GM19467 (cell line): ENCODE data around the gene SH3RF3.

Experiments used
- ATAC-seq: cut with Tn5 transposase; IDR thresholded peaks from one replicate; pipeline ENCODE4 v1.9.1; 2021; ENCODE audit warnings: mild to moderate bottlenecking, moderate library complexity; ENCODE audit not compliant: unreplicated experiment

The SH3RF3 gene

GRCh38 chr2:109439390-109439786 lies 310.4 kb downstream of the SH3RF3 start:
- no peak for ATAC-seq

- no peak for ATAC-seq
Measured at GRCh38 chr2:109439986-109440385, 311.0 kb downstream of the SH3RF3 start.

- no peak for ATAC-seq
Measured at GRCh38 chr2:109440499-109441156, 311.6 kb downstream of the SH3RF3 start.

DNA sequence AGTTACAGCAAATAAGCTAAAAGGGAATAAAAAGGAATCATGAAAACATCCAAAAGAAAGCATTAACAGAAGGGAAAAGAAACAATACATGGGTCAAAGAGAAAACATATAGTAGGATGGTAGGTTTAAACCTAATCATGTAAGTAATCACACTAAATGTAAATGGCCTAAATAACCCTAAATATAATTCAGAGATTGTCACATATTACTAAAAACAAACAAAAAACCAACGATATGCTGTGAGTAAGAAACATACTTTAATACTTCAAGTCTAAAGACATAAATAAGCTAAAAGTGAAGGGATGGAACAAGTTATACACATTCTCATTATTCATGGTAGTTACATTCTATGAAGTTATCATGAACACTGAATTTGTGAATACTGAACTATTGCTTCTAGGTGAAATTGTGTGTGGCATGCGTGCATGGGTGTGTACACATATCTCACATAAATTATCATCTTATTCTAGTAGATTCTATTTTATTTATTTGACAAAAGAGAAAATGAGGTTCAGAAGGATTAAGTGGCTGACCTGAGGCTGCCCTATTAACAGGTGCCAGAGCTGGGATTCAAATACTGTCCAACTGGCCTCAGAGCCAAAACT lies 313.8 kb downstream of the SH3RF3 start:
- no peak for ATAC-seq

DNA sequence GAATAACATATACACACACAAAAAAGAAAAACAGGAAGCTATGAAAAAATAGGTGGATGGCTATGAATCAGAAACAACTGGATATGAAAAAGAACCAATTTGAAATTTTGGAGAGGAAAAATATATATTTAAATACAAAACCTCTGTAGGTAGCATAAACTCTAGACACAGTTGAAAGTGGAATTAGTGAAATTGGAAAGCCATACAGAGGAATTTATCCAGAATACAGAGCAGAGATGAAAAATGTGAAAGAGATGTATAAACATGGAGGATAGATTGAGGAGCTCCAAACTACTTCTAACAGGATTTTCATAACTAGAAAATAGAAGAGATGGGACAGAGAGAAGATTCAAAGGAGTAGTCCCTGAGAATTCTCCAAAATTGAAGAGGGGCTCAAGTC lies 315.9 kb downstream of the SH3RF3 start:
- ATAC-seq, result no peak

GRCh38 chr2:109446278-109447131 lies 317.5 kb downstream of the SH3RF3 start:
- no peak for ATAC-seq

GRCh38 chr2:109447251-109447661 lies 318.3 kb downstream of the SH3RF3 start:
- ATAC-seq, result no peak

DNA sequence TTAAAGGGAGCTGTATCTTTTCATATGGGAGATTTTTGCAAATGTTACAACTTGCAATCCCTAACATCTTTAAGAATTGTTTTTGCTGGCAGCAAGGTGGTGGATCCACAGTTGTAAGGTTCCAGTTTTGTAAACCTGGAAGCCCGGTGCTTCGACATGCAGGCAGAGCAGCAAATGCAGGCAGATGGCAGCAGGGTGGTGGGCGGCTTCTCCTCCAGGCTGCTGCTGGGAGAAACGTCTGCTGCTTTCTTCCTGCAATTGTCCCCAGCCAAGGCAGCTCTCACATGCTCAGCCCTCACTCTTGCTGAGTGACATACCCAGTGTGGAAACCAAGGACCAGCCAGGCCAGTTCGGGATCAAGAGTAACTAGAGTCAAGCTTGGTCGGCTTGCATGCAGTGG lies 318.8 kb downstream of the SH3RF3 start:
- ATAC-seq, result no peak

- ATAC-seq, result no peak
Measured at GRCh38 chr2:109448207-109448606, 319.2 kb downstream of the SH3RF3 start.

DNA sequence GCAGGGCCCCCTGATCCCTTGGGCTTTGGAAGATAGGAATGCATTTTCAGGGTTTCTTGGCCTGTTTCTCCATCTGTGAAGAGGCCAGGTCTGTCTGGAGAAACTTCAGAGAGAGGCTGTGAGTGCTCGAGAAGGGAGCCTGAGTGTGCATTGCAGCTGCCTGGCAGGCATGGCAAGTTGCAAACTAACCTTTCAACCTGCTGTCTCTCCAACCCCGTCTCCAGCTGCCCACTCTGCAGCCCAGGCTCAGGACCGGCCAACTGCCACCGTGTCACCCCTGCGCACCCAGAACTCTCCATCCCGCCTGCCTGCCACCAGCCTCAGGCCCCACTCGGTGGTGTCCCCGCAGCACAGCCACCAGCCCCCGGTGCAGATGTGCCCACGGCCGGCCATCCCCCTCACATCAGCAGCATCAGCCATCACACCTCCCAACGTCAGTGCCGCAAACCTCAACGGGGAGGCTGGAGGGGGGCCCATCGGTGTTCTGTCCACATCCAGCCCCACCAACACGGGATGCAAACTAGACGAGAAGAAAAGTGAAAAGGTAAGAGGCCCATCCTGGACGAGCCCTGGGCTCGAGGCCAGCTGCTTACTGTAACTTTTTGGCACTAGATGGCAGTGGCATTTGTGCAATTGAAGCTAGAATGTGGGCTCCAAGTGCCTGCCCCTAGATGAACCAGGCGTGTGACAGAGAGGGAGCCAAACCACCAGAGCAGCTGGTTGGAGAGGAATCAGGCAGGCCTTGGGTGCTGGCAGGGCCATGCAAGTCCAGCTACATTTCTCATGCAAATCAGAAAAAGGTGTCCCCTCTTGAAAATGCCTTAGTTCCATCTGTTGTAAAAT lies 320.2 kb downstream of the SH3RF3 start:
- no peak for ATAC-seq

- no peak for ATAC-seq
Measured at GRCh38 chr2:109450574-109451273, 321.7 kb downstream of the SH3RF3 start.

GRCh38 chr2:109451671-109452070 lies 322.7 kb downstream of the SH3RF3 start:
- ATAC-seq, result no peak

GRCh38 chr2:109452318-109453305 lies 323.6 kb downstream of the SH3RF3 start:
- ATAC-seq, result no peak

DNA sequence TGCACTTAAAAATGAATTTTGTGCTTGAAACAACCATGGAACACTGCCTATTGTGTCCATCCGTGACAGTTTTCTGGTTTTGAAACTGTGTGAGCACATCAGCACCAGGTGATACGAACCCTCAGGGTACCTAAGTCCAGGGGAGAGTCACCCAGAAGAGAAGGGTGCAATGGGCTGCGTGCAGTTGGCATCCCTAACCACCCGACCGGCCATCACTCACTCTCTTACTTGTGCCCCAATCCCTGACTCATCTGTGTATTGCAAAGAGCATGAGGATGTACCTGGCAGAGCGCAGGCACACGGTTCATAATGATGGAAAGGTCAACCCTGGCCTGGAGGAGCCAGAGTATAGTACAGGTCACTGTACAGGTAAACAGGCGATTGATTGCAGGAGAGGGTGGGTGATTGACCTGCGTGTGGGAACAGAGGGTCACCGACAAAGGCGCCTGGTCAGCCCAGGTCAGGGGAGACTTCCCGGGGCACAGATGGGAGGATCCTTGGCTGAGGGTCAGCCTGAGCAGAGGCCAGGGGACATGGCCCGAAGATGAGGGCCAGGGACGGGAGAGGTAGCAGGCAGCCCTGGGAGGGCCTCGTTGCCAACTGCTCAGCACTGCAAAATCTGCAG lies 324.5 kb downstream of the SH3RF3 start:
- ATAC-seq, result no peak

DNA sequence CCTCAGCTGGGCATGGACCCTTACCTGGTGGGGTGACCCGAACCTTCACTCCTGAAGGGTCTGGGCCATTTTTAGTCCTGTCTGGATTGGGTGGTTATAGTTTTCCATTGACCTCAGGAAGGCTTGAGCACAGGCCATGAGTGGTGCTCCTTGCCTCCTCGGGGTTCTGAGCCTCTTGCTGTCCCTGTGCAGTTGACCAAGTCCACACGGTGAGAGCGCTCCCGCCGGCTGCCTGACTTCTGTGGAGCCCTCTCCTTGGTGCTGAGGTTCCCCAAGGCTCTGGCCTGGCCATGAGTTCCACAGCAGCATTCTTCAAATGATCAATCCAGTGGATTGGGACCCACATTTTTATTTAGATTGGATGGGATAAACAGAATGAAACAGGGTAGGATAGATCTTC lies 325.3 kb downstream of the SH3RF3 start:
- ATAC-seq, result no peak

- no peak for ATAC-seq
Measured at GRCh38 chr2:109454765-109455394, 325.9 kb downstream of the SH3RF3 start.

DNA sequence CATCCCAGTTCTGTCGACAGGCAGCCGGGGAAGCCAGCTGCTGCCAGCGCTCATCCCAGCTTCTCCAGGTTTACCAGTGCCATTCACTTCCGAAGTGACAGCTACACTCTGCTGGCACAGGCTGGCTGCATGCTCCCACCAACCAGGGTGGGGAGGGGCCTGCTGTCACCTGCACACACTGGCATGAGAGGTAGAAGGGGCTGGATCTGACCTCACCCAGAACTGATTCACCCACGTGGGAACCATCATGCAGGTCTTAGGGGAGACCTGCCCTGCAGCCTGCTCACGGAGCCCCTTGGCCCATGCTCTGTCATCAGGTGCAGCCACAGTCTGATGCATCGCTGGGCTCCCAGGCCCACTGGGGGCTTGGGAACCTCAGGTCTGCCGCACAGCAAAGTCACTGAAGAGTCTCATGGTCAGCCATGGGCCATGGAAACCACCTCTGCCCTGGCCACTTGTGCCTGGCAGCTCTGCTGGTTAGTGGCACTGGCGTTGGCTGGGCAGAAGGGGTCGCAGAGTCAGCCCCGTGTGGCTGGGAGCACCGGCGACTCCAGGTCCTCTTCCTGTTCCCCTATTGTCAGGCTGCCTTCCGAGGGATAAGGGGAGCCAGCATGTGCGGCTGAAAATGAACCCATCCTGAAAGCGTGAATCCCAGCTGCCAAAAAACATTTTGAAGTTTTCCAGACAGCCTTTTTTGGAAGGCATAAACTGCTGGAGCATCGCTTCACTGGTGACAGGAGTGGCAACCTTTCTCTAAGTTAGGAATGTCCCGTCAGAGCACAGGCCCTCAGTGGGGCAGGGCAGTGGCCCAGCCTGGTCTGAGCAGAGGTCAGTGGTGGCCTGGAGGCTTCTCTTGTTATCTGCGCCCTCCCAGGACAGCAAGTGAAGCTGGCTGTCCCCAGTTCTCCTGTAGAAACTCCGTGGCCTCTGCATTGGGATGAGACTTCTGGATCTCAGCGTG lies 327.0 kb downstream of the SH3RF3 start:
- no peak for ATAC-seq
